DMS 273 (cell line): ENCODE measurements around the gene USF2.

Experiments
- DNase-seq: peaks from one replicate; lab custom pipeline; 2025; ENCODE audit not compliant: unreplicated experiment; lab: John Stamatoyannopoulos, UW

USF2 gene

GRCh38 chr19:35317464-35318043, 48.8 kb downstream of the USF2 start:
- no peak for DNase-seq

GRCh38 chr19:35318679-35319448, 50.1 kb downstream of the USF2 start:
- DNase-seq: peak; percentile 34

- DNase-seq: no peak
Observed at GRCh38 chr19:35320065-35320713, 51.4 kb downstream of the USF2 start.

- no peak for DNase-seq
Observed at GRCh38 chr19:35321291-35321690, 52.5 kb downstream of the USF2 start.

- DNase-seq: no peak
Observed at GRCh38 chr19:35322014-35322413, 53.3 kb downstream of the USF2 start.

- DNase-seq: peak; percentile 32
Observed at GRCh38 chr19:35327642-35328041, 58.9 kb downstream of the USF2 start.

- no peak for DNase-seq
Observed at GRCh38 chr19:35328851-35329285, 60.1 kb downstream of the USF2 start, which contains the start of gene CD22. CD22 (plus strand) TSS chr19:35329187; CDS start chr19:35332041, 2,854 bp downstream.

GRCh38 chr19:35329323-35329722, 60.6 kb downstream of the USF2 start:
- DNase-seq: no peak
